DMS 273 (cell line): ENCODE measurements around the gene PPA2.
"Not testable (repeated sequence)": the region's sequence is repeated elsewhere in the genome, so short reads cannot be mapped to it uniquely, and the experiment has no call there.

ENCODE experiments used
- DNase-seq: peaks from one replicate; lab custom pipeline; 2025; ENCODE audit not compliant: unreplicated experiment; lab: John Stamatoyannopoulos, UW

PPA2 gene

DNA sequence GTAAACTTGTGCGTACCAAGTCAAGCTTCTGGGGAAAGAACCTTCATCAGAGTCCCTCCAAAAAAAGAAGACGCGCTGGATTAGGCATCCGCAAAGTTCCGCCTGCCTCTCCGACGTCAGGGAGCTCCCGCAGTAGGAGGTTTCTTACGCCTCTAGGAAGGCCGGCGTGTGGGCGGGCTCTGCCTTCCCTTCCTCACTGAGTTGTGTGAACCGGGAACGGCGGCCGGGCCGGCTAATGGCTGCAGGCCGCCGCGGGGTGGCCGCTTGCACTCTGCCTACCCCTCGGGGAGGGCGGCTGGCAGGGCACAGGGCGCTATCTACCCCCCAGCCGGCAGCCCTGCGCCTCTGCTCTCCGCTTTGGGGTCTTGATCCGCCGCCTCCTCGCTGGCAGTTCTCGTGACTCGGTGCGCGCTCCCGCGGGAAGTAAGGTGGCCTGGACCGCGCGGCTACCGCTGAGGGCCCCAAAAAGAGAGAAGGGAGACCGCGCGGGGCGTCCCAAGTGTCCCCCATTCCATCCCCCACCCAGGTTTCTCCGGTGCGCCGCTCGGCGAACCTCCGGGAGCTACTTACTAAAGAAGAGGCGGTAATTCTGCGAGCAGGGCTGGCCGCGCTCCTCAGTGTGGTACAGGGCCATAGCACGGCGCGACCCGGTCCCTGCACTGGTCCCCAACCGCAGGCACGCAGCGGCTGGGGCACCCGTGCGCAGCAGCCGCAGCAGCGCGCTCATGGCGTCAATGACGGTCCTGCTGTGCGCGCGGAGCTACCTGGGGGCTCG is at the start of gene PPA2:
TSS of gene PPA2 (minus strand) at position 739 of the 775 bp plus-strand sequence. CDS start at position 727, 12 bp downstream.
- DNase-seq, result peak; percentile 89

DNA sequence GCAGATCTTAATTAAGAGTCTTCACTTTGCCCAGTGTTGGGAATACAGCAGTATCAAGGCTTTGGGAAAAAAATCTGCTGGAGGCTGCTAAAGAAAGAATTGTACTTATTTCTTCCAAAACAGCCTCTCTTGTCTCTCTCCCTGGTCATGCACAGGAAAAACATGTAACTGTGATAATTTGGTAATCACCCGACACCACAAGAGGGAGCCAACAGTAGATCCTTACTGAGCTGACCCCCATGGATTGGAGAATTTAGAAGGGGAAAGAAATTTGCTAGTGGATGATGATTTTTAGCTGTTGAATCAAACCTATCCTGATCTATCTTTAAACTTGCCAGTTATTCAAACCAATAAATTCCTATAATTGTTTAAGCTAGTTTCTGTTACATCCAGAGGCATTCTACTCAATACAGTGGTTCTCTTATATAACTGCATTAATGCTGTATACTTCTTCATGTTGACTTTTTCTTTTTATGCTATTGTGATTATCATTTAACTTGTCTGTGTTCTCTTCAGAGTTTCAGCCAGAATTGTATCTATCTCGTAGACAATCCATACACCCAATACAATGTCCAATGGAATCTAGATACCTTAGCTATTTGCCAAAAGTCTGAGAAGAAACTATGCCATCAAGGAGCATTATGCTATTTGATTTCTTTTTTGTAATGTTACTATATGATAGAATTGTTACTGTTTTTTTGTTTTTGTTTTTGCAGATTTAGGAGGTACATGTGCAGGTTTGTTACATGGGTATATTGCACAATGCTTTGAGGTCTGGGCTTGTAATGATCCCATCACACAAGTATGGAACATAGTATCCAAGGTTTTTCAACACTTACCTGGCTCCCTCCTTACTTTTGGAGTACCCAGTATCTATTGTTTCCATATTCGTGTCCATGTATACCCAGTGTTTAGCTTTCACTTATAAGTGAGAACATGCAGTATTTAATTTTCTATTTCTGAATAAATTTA is 47.2 kb upstream of the PPA2 start:
- peak; percentile 68 for DNase-seq

GRCh38 chr4:105510245-105510644 is 36.4 kb upstream of the PPA2 start:
- peak; percentile 75 for DNase-seq

- no peak for DNase-seq
These were observed 35.9 kb upstream of the PPA2 start for GRCh38 chr4:105509714-105510113.

DNA sequence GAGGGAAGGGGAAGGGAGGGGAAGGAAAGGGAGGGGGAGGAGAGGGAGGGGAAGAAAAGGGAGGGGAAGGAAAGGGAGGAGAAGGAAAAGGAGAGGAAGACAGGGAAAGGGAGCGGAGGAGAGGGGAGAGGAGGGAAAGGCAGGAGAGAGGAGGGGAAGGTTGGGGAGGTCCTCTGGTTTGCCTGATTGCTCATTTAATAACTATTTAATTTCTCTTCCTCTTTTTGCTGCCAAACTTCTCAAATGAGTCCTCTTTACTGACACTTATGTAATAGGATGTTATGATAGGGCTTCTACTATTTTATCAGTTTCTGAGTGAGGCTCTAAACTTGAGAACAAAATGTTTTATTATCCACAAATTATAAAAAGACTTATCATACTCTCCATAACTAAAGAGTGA is 35.4 kb upstream of the PPA2 start:
- DNase-seq, result no peak

DNA sequence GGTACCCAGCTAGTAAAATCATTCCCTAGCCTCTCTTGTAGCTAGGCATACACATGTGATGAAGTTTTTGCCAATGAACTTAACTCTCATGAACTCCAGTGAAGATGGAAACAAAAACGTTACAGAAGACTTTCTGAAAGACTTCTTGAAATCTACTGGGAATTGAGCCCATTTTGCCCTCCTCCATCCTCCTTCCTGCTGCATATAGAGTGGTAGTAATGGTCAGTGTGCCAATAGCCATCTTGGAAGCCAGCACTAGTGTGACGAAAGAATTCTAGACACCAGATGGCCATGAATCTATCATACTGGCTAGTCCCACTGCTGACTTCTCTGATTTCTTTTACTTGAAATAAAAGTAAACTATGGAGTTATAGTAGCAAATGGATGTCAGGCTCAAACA is 30.9 kb upstream of the PPA2 start:
- peak; percentile 47 for DNase-seq

DNA sequence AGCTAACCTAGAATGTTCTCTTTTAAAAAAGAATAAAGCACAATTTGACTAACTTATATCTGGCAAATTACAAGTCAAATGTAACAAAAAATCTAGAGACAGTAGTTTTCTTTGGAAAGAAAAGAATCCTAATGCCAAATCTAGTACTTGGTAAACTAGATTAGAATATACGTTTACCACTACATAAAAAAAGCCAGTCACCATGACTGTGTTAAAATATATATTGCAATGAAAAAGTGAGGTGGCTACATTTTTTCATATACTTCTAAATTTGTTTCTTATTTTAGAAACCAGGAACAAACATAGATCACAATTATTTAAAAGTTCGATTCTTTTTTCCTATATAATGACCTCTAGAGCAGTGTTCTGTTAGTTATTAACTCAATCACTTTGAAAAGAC is 29.6 kb upstream of the PPA2 start:
- no peak for DNase-seq

- peak; percentile 42 for DNase-seq
These were observed 23.0 kb upstream of the PPA2 start for GRCh38 chr4:105496899-105497298.

GRCh38 chr4:105495667-105496066 is 21.8 kb upstream of the PPA2 start:
- no peak for DNase-seq

DNA sequence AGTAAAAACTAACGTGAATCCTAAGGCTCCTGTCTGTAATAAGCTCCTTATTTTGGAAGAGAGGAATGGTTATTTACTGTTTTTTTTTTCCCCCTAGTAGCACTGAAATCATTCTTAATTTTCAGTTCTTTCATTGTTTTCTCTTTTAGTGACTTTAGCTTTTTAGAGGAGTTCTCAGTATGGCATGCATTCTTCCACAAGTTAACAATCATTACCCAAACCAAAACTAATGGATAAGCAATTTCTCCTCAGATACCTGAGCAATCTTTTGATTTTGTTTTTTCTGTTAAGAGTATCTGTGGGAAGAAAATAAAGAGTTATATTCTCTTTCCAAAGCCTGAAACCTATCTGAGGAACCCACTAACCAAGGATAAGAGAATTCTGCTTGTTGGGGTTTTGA is 16.7 kb upstream of the PPA2 start:
- DNase-seq, result no peak

- no peak for DNase-seq
These were observed 10.0 kb upstream of the PPA2 start for GRCh38 chr4:105483840-105484239.

- peak; percentile 92 for DNase-seq
These were observed 247 bp upstream of the PPA2 start for GRCh38 chr4:105474099-105474518.

GRCh38 chr4:105472871-105473323 is 965 bp downstream of the PPA2 start:
- DNase-seq, result peak; percentile 28

GRCh38 chr4:105471566-105472176 is 2.2 kb downstream of the PPA2 start:
- peak; percentile 81 for DNase-seq

GRCh38 chr4:105470766-105471165 is 3.1 kb downstream of the PPA2 start:
- DNase-seq, result no peak

GRCh38 chr4:105469736-105470135 is 4.1 kb downstream of the PPA2 start:
- no peak for DNase-seq

DNA sequence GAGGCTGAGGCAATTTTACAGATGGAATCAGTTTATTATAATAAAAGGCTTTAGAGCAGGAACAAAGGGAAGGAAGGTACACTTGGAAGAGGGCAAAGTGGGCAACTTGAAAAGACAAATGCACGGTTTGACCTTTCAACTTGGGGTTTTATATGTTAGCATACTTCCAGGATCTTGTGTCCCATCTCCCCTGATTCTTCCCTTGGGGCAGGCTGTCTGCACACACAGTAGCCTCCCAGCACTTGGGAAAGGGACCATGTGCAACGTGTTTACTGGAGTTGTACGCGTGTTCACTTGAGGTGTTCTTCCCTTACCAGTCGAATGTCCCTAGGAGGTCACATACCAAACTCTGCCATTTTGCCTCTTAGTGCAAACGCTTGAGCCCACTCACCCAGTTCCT is 7.3 kb downstream of the PPA2 start:
- no peak for DNase-seq

DNA sequence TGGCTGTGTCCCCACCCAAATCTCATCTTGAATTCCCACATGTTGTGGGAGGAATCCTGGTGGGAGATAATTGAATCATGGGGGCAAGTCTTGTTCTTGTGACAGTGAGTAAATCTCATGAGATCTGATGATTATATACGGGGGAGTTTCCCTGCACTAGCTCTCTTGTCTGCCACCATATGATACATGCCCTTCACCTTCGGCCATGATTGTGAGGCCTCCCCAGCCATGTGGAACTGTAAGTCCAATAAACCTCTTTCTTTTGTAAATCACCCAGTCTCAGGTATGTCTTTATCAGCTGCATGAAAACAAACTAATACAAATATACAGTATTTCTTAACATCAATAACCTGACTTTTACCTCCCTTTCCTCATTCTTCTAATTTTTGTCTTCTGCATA is 9.3 kb downstream of the PPA2 start:
- not testable (repeated sequence) for DNase-seq

GRCh38 chr4:105462576-105462975 is 11.3 kb downstream of the PPA2 start:
- no peak for DNase-seq

GRCh38 chr4:105461621-105462382 is 12.1 kb downstream of the PPA2 start:
- no peak for DNase-seq

DNA sequence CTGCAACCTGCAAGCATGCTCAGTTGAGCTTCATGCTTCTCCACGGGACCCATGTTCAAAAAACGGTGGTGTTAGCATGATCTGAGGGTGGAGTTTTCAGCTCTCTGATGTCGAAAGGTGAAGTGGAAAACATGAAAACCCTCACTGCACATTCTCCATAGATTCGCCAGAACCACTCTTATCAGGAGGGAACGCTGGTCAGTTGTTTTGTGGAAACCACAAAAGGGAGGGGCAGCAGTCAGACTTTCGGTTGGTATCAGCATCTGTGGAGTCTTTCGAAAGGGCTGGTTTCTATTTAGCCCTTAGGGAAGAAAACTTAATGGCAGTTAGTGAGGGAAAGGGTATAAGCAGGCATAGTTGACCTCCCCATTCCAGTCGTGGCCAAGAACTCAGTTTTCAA is 12.6 kb downstream of the PPA2 start:
- no peak for DNase-seq
